Activated CD8-positive, alpha-beta T cell treated with anti-CD3 and anti-CD28 coated beads, Interleukin-2, amount 10 ng/mL, durations not matched to agents 7 days and 5 days (primary cell): Measurements from ENCODE around the gene GCH1. TPM values are rescaled to one million over a fixed set of nuclear protein-coding genes. Genes with fewer than 3 reads are reported as not detected.

ENCODE experiments used
- ATAC-seq: fragments of 150-1000 bp; cut with Tn5 transposase; one replicate; pipeline ENCODE4 v1.10.0; 2021; ENCODE audit warnings: moderate library complexity
- CTCF ChIA-PET: fragments of 350-600 bp; sonication (Branson Sonifier 250); formaldehyde crosslinking; loops from one replicate; lab custom pipeline; 2021; ENCODE audit warnings: antibody characterized with exemption; lab: Charles Lee
- POLR2A ChIA-PET: fragments of 350-600 bp; sonication (Branson Sonifier 250); formaldehyde crosslinking; loops from one replicate; lab custom pipeline; 2021; ENCODE audit warnings: antibody characterized with exemption; lab: Charles Lee
- DNase-seq: peaks from one replicate; pipeline ENCODE4 v3.0.0-alpha.2; 2020
- H3K27ac Mint-ChIP-seq: one replicate; pipeline ENCODE4 v1.8.0; 2021; ENCODE audit warnings: mild to moderate bottlenecking, mixed read lengths
- H3K27me3 Mint-ChIP-seq: one replicate; pipeline ENCODE4 v1.8.0; 2021; ENCODE audit warnings: low read depth, mixed read lengths
- H3K36me3 Mint-ChIP-seq: one replicate; pipeline ENCODE4 v1.8.0; 2021; ENCODE audit warnings: low read depth, mixed read lengths
- H3K4me1 Mint-ChIP-seq: one replicate; pipeline ENCODE4 v1.8.0; 2021; ENCODE audit warnings: low read depth, mixed read lengths
- H3K4me3 Mint-ChIP-seq: one replicate; pipeline ENCODE4 v1.8.0; 2021; ENCODE audit warnings: mild to moderate bottlenecking, mixed read lengths
- H3K9me3 Mint-ChIP-seq: one replicate; pipeline ENCODE4 v1.8.0; 2022; ENCODE audit warnings: mixed read lengths; ENCODE audit not compliant: insufficient read depth
- microRNA-seq: library from miRNA; unstranded; fragments of <30 nt; microRNA quantifications from one replicate; pipeline ENCODE4 v1.2.0, GENCODE V29; 2022
- total RNA-seq, 2 experiments: library from RNA; stranded (reverse); gene quantifications; one replicate each; pipeline ENCODE4 v1.2.3, GENCODE V29; 2021

Gene GCH1
- total RNA-seq, 2 experiments from 2014 or later: 51.4 to 52.3 TPM

DNA sequence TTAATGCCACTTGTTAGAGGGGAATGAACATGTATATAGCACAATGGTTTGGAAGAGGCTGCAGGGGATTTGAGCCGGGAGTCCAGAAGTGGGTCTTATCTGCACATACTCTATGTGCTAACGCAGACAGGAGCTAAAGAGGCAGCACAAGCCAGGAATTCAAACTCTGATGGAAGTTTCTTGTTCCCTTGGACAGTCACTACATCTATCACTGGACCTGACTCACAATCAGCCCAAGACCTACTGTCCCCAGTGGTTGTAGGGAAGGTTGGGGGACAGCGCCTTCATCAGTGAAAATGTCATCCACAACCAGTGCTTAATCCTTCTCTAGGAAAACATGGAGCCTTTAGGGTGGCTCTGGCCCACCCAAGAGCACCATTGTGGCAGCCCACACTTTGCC, 107.8 kb downstream of the GCH1 start:
- Mint-ChIP-seq H3K36me3 (peaks cover 3% of the 10 kb centered on the region), H3K27ac (no peak overlapping the region), H3K4me1 (no peaks in the 10 kb centered on the region), H3K9me3 (peaks cover 5% of the 10 kb centered on the region), H3K4me3 (no peak overlapping the region), H3K27me3 (peaks cover 11% of the 10 kb centered on the region)
- CTCF ChIA-PET: interaction anchor here (0.5 to 2.6 kb wide), 6 partner anchors 10 to 264 kb away, joined by 3 to 16 read pairs (median 6); partner anchors contain the start of gene SAMD4A
- DNase-seq (no peak), ATAC-seq (no peak)
- POLR2A ChIA-PET: no interaction called here

DNA sequence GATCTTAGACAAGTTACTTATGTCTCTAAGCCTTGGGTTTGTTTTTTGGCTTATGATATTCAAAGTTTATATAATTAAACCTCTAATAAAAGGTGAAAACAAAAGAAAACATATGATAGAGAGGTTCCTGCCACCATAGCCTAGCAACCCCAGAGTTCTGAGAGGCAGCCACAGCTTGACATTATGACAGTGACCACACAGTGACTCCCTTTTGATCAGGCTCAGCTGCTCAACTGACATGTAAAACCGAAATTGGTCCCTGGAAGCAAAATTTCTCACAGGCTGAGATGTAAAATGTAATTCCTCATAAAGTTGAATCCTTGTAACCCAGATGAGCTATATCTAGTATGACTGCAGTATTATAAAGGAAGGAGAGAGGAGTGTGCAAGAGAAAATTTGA, 108.5 kb downstream of the GCH1 start:
- CTCF ChIA-PET: interaction anchor here (0.5 to 2.6 kb wide), 8 partner anchors 8 to 263 kb away, joined by 3 to 16 read pairs (median 6); partner anchors contain the start of gene SAMD4A
- Mint-ChIP-seq H3K27ac (no peak overlapping the region), H3K4me1 (no peaks in the 10 kb centered on the region), H3K9me3 (peaks cover 5% of the 10 kb centered on the region), H3K27me3 (peaks cover 8% of the 10 kb centered on the region), H3K36me3 (peaks cover 3% of the 10 kb centered on the region), H3K4me3 (no peak overlapping the region)
- ATAC-seq (no peak), DNase-seq (no peak)
- POLR2A ChIA-PET: no interaction called here

DNA sequence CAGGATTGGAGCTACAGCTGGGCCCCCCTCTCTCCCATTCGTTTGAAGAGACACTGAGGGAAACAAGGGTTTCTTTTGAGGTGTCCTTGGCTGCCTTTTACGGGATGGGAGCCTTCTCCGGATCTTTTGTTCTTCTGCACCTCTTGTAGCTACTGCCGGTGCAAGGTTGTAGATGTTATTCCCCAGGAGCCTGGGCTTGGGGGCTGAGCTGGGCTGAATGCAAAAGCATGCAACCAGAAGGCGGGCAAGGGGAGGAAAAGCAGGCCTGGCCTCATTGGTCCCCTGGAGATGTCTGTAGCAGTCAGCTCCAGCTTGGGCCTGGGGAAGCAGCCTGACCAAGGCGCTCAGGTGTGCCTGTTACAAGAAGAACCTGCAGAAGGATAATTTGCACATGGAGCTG, 110.3 kb downstream of the GCH1 start:
- ChIA-PET POLR2A (no interaction called here), CTCF (interaction anchor here (0.7 to 4.2 kb wide), 4 partner anchors 14 to 290 kb away, joined by 4 to 16 read pairs (median 6); no protein-coding TSS in a partner anchor)
- Mint-ChIP-seq H3K27ac (no peak overlapping the region), H3K4me1 (peaks cover 3% of the 10 kb centered on the region), H3K4me3 (no peak overlapping the region), H3K27me3 (peaks cover 4% of the 10 kb centered on the region), H3K9me3 (peaks cover 5% of the 10 kb centered on the region), H3K36me3 (peaks cover 3% of the 10 kb centered on the region)
- ATAC-seq (no peak), DNase-seq (no peak)

Small RNAs within 50 kb of the gene (microRNA-seq; reads per million reads assigned to microRNA genes)
- not detected for gene MIR4308

Other genes with a start within 250 kb of the GCH1 start
- gene WDHD1, start 124.3 kb upstream of the GCH1 start, total RNA-seq: 10 to 100 TPM; 45.9 to 46.6 TPM
- gene SOCS4, start 124.4 kb upstream of the GCH1 start, total RNA-seq: 10 to 100 TPM; 26.7 to 36.5 TPM
- 100 to 1,000 TPM; 105 to 106 TPM for gene MAPK1IP1L, start 148.8 kb upstream of the GCH1 start, total RNA-seq
- gene LGALS3, start 226.4 kb upstream of the GCH1 start, total RNA-seq: 10 to 100 TPM; 31.5 to 34.4 TPM